Measurements from ENCODE around the gene CPNE6.

Gene CPNE6

GRCh38 chr14:24096545-24097181 is 25.3 kb downstream of the CPNE6 start:
- TF ChIP-seq, protein P1, sequence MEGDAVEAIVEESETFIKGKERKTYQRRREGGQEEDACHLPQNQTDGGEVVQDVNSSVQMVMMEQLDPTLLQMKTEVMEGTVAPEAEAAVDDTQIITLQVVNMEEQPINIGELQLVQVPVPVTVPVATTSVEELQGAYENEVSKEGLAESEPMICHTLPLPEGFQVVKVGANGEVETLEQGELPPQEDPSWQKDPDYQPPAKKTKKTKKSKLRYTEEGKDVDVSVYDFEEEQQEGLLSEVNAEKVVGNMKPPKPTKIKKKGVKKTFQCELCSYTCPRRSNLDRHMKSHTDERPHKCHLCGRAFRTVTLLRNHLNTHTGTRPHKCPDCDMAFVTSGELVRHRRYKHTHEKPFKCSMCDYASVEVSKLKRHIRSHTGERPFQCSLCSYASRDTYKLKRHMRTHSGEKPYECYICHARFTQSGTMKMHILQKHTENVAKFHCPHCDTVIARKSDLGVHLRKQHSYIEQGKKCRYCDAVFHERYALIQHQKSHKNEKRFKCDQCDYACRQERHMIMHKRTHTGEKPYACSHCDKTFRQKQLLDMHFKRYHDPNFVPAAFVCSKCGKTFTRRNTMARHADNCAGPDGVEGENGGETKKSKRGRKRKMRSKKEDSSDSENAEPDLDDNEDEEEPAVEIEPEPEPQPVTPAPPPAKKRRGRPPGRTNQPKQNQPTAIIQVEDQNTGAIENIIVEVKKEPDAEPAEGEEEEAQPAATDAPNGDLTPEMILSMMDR (IDR thresholded peaks at IDR 0.05; ENCODE audit: insufficient read depth, low read length, poor library complexity, severe bottlenecking), result no peak
- no peak for DNase-seq (ENCODE audit: extremely low read depth, insufficient read length)
- no peaks in the 10 kb centered on the region for H3K27me3 ChIP-seq (replicated peaks; ENCODE audit: control insufficient read depth, insufficient read depth, low read length)
- H3K4me3 ChIP-seq (replicated peaks; ENCODE audit: low read depth, low read length), result no peak overlapping the region
- peaks cover 29% of the 10 kb centered on the region for H3K36me3 ChIP-seq (ENCODE audit: control insufficient read depth, insufficient read depth, low read length)

DNA sequence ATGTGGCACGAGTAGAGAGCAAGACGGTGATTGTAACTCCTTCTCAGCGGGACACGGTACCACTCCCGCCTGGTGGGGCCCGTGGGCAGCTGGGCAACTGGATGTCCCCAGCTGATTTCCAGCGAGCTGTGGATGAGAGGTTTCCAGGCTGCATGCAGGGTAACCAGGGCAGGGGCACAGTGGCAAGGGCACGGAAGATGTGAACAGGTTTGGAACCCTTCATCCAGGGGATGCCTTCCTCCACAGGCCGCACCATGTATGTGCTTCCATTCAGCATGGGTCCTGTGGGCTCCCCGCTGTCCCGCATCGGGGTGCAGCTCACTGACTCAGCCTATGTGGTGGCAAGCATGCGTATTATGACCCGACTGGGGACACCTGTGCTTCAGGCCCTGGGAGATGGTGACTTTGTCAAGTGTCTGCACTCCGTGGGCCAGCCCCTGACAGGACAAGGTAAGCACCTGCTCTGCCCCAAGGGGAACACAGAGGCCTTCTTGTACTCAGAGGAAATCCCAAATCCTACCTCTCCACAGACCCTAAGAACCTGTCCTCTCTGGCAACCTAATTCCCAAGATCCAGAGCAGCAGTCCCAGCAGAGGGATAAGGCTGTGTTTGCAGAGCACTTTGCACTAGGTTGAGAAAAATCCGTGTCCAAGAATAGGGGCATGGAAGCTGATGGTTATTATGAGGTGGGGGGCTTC is 27.0 kb downstream of the CPNE6 start:
- no peak for DNase-seq (ENCODE audit: extremely low read depth, insufficient read length)
- TF ChIP-seq, protein P1 (IDR thresholded peaks at IDR 0.05; ENCODE audit: insufficient read depth, low read length, poor library complexity, severe bottlenecking), result no peak
- H3K4me3 ChIP-seq (replicated peaks; ENCODE audit: low read depth, low read length), result no peak overlapping the region
- peaks cover 38% of the 10 kb centered on the region for H3K36me3 ChIP-seq (ENCODE audit: control insufficient read depth, insufficient read depth, low read length)
- H3K27me3 ChIP-seq (replicated peaks; ENCODE audit: control insufficient read depth, insufficient read depth, low read length), result no peaks in the 10 kb centered on the region

GRCh38 chr14:24098927-24099813 is 27.8 kb downstream of the CPNE6 start:
- Histone ChIP-seq H3K4me3 (replicated peaks; ENCODE audit: low read depth, low read length) (no peak overlapping the region), H3K36me3 (ENCODE audit: control insufficient read depth, insufficient read depth, low read length) (peaks cover 41% of the 10 kb centered on the region), H3K27me3 (replicated peaks; ENCODE audit: control insufficient read depth, insufficient read depth, low read length) (no peaks in the 10 kb centered on the region)
- no peak for DNase-seq (ENCODE audit: extremely low read depth, insufficient read length)
- TF ChIP-seq, protein P1 (IDR thresholded peaks at IDR 0.05; ENCODE audit: insufficient read depth, low read length, poor library complexity, severe bottlenecking), result no peak

DNA sequence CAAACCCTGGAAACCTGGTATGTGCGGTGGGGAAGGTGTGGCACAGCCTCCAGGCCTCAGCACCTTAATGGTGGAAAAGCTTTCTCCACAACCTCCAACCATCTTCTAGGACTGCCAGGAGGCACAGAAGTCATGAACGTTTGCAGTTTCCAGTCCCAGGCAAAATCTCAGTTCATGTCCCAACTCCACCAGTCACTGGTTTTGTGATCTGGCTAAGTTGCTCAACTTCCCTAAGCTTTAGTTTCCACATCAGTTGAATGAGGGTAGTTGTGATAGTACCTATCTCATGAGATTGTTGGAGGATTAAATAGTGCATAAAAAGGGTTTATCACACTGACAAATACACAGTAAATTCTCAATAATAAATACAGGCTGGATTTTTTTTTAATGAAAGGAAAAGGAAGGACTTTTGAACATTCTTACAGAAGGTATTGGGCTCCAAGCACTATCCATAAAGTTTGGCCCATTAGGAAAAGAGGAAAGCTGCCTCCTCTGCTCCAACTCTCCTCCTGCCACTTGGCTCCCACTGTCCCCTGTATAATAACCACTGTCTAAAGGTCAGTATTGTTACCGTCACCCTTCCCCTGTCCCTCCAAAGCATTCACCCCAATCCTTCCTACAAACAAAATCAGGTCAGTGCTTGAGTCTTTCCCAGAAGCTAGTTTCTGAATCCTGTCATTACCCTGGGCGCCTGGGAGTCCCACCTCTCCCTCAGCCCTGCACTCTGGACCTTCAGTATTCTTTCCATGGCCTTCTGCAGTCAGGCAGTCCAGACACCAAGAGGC is 29.0 kb downstream of the CPNE6 start:
- TF ChIP-seq, protein P1 (IDR thresholded peaks at IDR 0.05; ENCODE audit: insufficient read depth, low read length, poor library complexity, severe bottlenecking), result no peak
- H3K36me3 ChIP-seq (ENCODE audit: control insufficient read depth, insufficient read depth, low read length), result peaks cover 41% of the 10 kb centered on the region
- no peak for DNase-seq (ENCODE audit: extremely low read depth, insufficient read length)
- no peaks in the 10 kb centered on the region for H3K27me3 ChIP-seq (replicated peaks; ENCODE audit: control insufficient read depth, insufficient read depth, low read length)
- no peak overlapping the region for H3K4me3 ChIP-seq (replicated peaks; ENCODE audit: low read depth, low read length)

- DNase-seq (ENCODE audit: extremely low read depth, insufficient read length), result no peak
- TF ChIP-seq, protein P1 (IDR thresholded peaks at IDR 0.05; ENCODE audit: insufficient read depth, low read length, poor library complexity, severe bottlenecking), result no peak
- Histone ChIP-seq H3K4me3 (replicated peaks; ENCODE audit: low read depth, low read length) (no peak overlapping the region), H3K27me3 (replicated peaks; ENCODE audit: control insufficient read depth, insufficient read depth, low read length) (no peaks in the 10 kb centered on the region), H3K36me3 (ENCODE audit: control insufficient read depth, insufficient read depth, low read length) (peaks cover 41% of the 10 kb centered on the region)
Measured at GRCh38 chr14:24100982-24101494, 29.7 kb downstream of the CPNE6 start.
